ENCODE results near the gene TMEM121.

GRCh38 chr14:105487986-105488777, 38.2 kb upstream of the TMEM121 start:
- TF ChIP-seq CREB5 (CRISPR knock-in tag; IDR thresholded peaks at IDR 0.05; ENCODE audit: low read depth): no peak
- TF ChIP-seq ARNTL (CRISPR knock-in tag; IDR thresholded peaks at IDR 0.05; ENCODE audit: borderline replicate concordance, low read depth): no peak
- no peak for TF ChIP-seq TSHZ2 (CRISPR knock-in tag; IDR thresholded peaks at IDR 0.05)
- no peak for TF ChIP-seq TCF4 (CRISPR knock-in tag; IDR thresholded peaks at IDR 0.05; ENCODE audit: borderline replicate concordance)
- TF ChIP-seq POU6F1 (CRISPR knock-in tag; IDR thresholded peaks at IDR 0.05; ENCODE audit: borderline replicate concordance, low read depth): no peak
- TF ChIP-seq ZNF70 (CRISPR knock-in tag; IDR thresholded peaks at IDR 0.05): no peak
- TF ChIP-seq PATZ1 (CRISPR knock-in tag; IDR thresholded peaks at IDR 0.05; ENCODE audit: borderline replicate concordance): no peak
